Testis (tissue), 3 donors: Measurements from ENCODE around the gene RPS6KB1. TPM values are rescaled to one million over a fixed set of nuclear protein-coding genes. Genes with fewer than 3 reads are reported as not detected.
"Not testable (repeated sequence)": the region's sequence is repeated elsewhere in the genome, so short reads cannot be mapped to it uniquely, and the experiment has no call there.

ENCODE experiments used
- DNase-seq: peaks from one replicate; pipeline ENCODE4 v3.0.0-alpha.2; 2019
- H3K27ac ChIP-seq, 2 donors: fragments of 200-600 bp; sonication (generic); one replicate each; pipeline ENCODE4 v1.5.1; 2019
- H3K27me3 ChIP-seq: fragments of 200-600 bp; sonication (generic); one replicate; pipeline ENCODE4 v1.5.1; 2019
- H3K36me3 ChIP-seq: fragments of 200-600 bp; sonication (generic); one replicate; pipeline ENCODE4 v1.5.1; 2017; ENCODE audit warnings: low read depth; ENCODE audit errors: missing control alignments
- H3K4me1 ChIP-seq: fragments of 200-600 bp; sonication (generic); one replicate; pipeline ENCODE4 v1.5.1; 2019
- H3K4me3 ChIP-seq, 2 donors: fragments of 200-600 bp; sonication (generic); one replicate each; pipeline ENCODE4 v1.5.1; 2017 to 2019
- H3K9me3 ChIP-seq: fragments of 200-600 bp; sonication (generic); one replicate; pipeline ENCODE4 v1.5.1; 2017
- CTCF ChIP-seq, 3 experiments: fragments of 450-650 bp in 2 of 3; fragments of 200-600 bp in 1 of 3; sonication (generic) in 1 of 3; IDR thresholded peaks; one replicate each; pipeline ENCODE4 v1.5.1; 2016 to 2019; ENCODE audit warnings: antibody characterized with exemption in 3 of 3, mild to moderate bottlenecking in 2 of 3, moderate library complexity in 1 of 3
- POLR2A ChIP-seq: fragments of 450-650 bp; IDR thresholded peaks from one replicate; pipeline ENCODE4 v1.6.1; 2017; ENCODE audit warnings: antibody characterized with exemption, mild to moderate bottlenecking, moderate library complexity
- WGBS, 2 donors: methylation state at CpG; one replicate each; pipeline ENCODE4 v1.1.5; 2018; 5-methylcytosine and 5-hydroxymethylcytosine counted together
- intact Hi-C: fragments of 100-400 bp; cut with DNase I; formaldehyde crosslinking; loops from one replicate; pipeline ENCODE4 v1.15.1; 2023; ENCODE audit warnings: low total_unique reads
- polyA plus RNA-seq: library from polyadenylated mRNA; stranded (reverse); fragments of 350-450 nt; fragmentation: Illumina TruSeq; extraction: RNeasy Lipid Tissue Mini Kit (QIAGEN cat#74804); gene quantifications from one replicate; pipeline ENCODE4 v1.2.3, GENCODE V29; 2014; ENCODE audit warnings: low read depth, low replicate concordance; ENCODE audit not compliant: insufficient read depth
- total RNA-seq, 2 donors: library from RNA; depleted of rRNA; stranded (reverse); fragments of >200 nt; gene quantifications; one replicate each; pipeline ENCODE4 v1.2.3, GENCODE V29; 2016

The RPS6KB1 gene
- total and polyA plus RNA-seq, 3 donors from 2014 or later = 13.3 to 46.1 (median 44.5) TPM

DNA sequence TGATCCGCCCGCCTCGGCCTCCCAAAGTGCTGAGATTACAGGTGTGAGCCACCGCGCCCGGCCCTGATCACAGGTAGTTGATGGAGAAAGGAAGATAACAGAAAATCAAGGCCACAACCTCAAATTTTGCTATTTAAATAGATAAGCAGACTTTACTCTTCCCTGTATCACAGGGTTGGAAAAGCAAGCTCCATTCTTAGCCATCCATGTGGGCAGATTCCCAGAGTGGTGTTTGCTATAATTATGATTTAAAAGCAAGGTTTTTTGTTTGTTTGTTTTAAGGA lies 44.6 kb upstream of the RPS6KB1 start:
- Histone ChIP-seq H3K9me3 (no peaks in the 10 kb centered on the region), H3K27ac (no peak overlapping the region), H3K36me3 (no peaks in the 10 kb centered on the region), H3K4me3 (no peak overlapping the region), H3K27me3 (no peaks in the 10 kb centered on the region), H3K4me1 (peaks cover 34% of the 10 kb centered on the region)
- TF ChIP-seq CTCF (IDR thresholded peaks at IDR 0.05) = no peak
- no peak for TF ChIP-seq POLR2A
- intact Hi-C loops = no loop called here
- DNase-seq = no peak
- 86 to 94% methylated on average over 6 of the region's 6 CpGs for WGBS, 2 donors

DNA sequence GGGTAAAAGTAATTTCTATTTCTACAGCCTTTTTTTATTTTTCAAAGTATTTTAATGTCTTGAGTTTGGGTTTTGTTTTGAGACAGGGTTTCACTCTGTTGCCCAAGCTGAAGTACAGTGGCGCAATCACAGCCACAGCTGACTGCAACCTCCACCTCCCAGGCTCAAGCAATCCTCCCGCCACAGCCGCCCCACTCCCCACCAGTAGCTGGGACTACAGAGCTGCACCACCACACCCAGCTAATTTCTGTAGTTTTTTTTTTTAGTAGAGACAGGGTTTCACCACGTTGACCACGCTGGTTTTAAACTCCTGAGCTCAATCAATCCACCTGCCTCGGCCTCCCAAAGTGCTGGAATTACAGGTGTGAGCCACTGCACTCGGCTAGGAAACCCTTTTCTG lies 44.1 kb upstream of the RPS6KB1 start:
- H3K4me3 ChIP-seq = no peak overlapping the region
- TF ChIP-seq POLR2A = no peak
- TF ChIP-seq CTCF (IDR thresholded peaks at IDR 0.05) = no peak
- H3K27me3 ChIP-seq = no peaks in the 10 kb centered on the region
- peak; percentile 42 for DNase-seq
- intact Hi-C loops = no loop called here
- H3K27ac ChIP-seq = no peak overlapping the region
- WGBS, 2 donors = 88 to 89% methylated on average over 7 of the region's 7 CpGs
- no peaks in the 10 kb centered on the region for H3K9me3 ChIP-seq
- no peaks in the 10 kb centered on the region for H3K36me3 ChIP-seq
- peaks cover 37% of the 10 kb centered on the region for H3K4me1 ChIP-seq

GRCh38 chr17:59850311-59850710 lies 42.6 kb upstream of the RPS6KB1 start:
- DNase-seq, H3K27me3 ChIP-seq, H3K4me3 ChIP-seq, H3K36me3 ChIP-seq, intact Hi-C loops, H3K27ac ChIP-seq, H3K9me3 ChIP-seq: not testable (repeated sequence)
- H3K4me1 ChIP-seq = peaks cover 47% of the 10 kb centered on the region
- WGBS, 2 donors = 96% methylated on average over 15 of the region's 15 CpGs

GRCh38 chr17:59851439-59852375 lies 41.2 kb upstream of the RPS6KB1 start:
- Histone ChIP-seq H3K9me3 (no peaks in the 10 kb centered on the region), H3K36me3 (no peaks in the 10 kb centered on the region), H3K27me3 (no peaks in the 10 kb centered on the region), H3K4me3 (no peak overlapping the region), H3K4me1 (peaks cover 34% of the 10 kb centered on the region), H3K27ac (peak overlapping the region; percentile 38 to 39)
- 41 to 48% methylated on average over 11 to 14 of the region's 14 CpGs for WGBS, 2 donors
- DNase-seq = peak; percentile 49
- intact Hi-C loops = no loop called here
- no peak for TF ChIP-seq POLR2A
- TF ChIP-seq CTCF (IDR thresholded peaks at IDR 0.05) = no peak

- Histone ChIP-seq H3K27ac (peak overlapping the region in 1 of 2 donors; percentile 38), H3K4me1 (peaks cover 28% of the 10 kb centered on the region)
- WGBS, 2 donors = 93 to 95% methylated on average over 7 of the region's 7 CpGs
- H3K27me3 ChIP-seq, H3K9me3 ChIP-seq, H3K4me3 ChIP-seq, H3K36me3 ChIP-seq, DNase-seq, intact Hi-C loops: not testable (repeated sequence)
Observed at GRCh38 chr17:59852847-59853167, 40.1 kb upstream of the RPS6KB1 start.
